ENCODE measurements around the gene EFNA2.

The EFNA2 gene

GRCh38 chr19:1249298-1249989 lies 36.2 kb upstream of the EFNA2 start:
- DNase-seq = peak; percentile 96

- no peak for DNase-seq
These were observed 35.7 kb upstream of the EFNA2 start for GRCh38 chr19:1249990-1250436.

- DNase-seq = peak; percentile 89
These were observed 35.0 kb upstream of the EFNA2 start for GRCh38 chr19:1250437-1251260.

- no peak for DNase-seq
These were observed 34.1 kb upstream of the EFNA2 start for GRCh38 chr19:1251330-1252220.

- DNase-seq = no peak
These were observed 33.4 kb upstream of the EFNA2 start for GRCh38 chr19:1252221-1252820.

GRCh38 chr19:1252821-1253513 lies 32.7 kb upstream of the EFNA2 start:
- peak; percentile 87 for DNase-seq

GRCh38 chr19:1253514-1254080 lies 32.1 kb upstream of the EFNA2 start:
- DNase-seq = no peak

- no peak for DNase-seq
These were observed 31.6 kb upstream of the EFNA2 start for GRCh38 chr19:1254081-1254527.

- DNase-seq = no peak
These were observed 31.0 kb upstream of the EFNA2 start for GRCh38 chr19:1254530-1255185.

- no peak for DNase-seq
These were observed 30.2 kb upstream of the EFNA2 start for GRCh38 chr19:1255186-1256161.

- DNase-seq = no peak
These were observed 28.8 kb upstream of the EFNA2 start for GRCh38 chr19:1256646-1257474.

GRCh38 chr19:1257475-1258162 lies 28.1 kb upstream of the EFNA2 start:
- DNase-seq = no peak

- DNase-seq = no peak
These were observed 27.5 kb upstream of the EFNA2 start for GRCh38 chr19:1258163-1258492.

- DNase-seq = no peak
These were observed 26.9 kb upstream of the EFNA2 start for GRCh38 chr19:1258707-1259205.

- peak; percentile 92 for DNase-seq
These were observed 26.3 kb upstream of the EFNA2 start for GRCh38 chr19:1259206-1259875.

- no peak for DNase-seq
These were observed 25.6 kb upstream of the EFNA2 start for GRCh38 chr19:1259876-1260748.
